GOT3 (cell line): ENCODE measurements around the gene CLEC19A.

Source experiments
- DNase-seq: peaks from one replicate; lab custom pipeline; 2025; ENCODE audit warnings: mixed read lengths; lab: John Stamatoyannopoulos, UW

The CLEC19A gene

DNA sequence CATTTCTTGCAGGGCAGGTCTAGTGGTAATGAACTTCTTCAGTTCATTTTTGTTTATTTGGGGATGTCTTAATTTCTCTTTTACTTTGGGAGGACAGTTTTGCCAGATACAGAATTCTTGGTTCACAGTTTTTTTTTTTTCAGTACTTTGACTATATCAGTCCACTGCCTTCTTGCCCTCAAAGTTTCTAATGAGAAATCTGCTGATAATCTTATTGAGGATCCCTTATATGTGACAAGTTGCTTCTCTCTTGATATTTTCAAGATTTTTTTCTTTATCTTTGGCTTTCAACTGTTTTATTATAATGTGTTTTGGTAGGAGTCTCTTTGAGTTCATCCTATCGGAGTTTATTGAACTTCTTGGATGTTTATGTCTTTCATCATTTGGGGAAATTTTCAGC, 42.8 kb downstream of the CLEC19A start:
- DNase-seq: no peak

DNA sequence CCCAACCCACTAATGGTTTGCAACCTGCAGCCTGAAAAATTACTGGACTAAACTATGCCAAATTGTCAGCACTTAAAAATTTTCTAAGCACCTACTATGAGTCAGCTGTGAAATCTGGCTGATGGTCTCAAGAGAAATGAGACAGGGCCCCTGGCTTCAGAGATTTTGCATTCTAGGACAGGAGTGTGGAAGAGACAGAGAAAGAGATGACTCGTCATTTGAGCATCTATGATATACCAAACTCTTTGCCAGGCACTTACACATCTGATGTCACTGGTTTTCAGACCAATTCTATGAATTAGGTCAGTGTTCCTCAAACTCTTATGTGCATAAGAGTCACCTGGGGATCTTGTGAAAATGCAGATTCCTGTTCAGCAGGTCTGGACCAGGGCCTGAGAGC, 44.4 kb downstream of the CLEC19A start:
- no peak for DNase-seq

DNA sequence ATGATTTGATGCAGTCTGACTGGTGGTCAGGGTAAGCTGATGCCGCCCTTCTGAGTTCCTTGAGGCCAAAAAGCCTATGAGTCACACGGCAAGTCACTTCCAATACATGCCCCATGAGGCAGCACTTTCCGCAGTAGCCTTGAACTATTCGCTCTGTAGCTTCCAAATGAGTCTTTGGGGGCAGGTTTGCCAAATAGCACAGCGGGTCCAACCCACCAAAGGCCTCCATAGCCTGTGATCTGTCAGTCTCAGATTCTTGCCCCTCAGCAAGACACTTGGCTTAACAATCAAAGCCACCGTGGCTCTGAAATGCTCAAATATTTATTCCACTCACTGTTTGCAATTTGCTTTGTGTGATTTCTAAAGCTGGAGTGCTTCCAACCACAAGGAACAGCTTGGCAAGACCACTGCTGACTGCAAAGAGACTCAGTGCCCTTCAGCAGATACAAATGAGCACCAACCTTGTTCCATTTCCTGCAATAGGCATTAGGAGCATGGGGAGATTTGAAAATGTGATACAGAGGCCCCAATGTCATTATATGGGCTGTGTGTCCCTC, 45.4 kb downstream of the CLEC19A start:
- peak; percentile 15 for DNase-seq

DNA sequence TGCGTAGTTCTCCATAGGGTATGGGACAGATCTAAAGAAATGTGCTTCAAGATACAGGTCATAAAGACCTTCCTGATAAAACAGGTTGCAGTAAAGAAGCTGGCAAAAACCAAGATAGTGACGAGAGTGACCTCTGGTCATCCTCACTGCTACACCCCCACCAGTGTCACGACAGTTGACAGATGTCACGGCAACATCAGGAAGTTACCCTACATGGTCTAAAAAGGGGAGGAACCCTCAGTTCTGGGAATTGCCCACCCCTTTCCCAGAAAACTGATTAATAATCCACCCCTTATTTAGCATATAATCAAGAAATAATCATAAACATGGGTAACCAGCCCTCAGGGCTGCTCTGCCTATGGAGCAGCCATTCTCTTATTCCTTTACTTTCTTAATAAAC, 46.3 kb downstream of the CLEC19A start:
- DNase-seq: no peak

DNA sequence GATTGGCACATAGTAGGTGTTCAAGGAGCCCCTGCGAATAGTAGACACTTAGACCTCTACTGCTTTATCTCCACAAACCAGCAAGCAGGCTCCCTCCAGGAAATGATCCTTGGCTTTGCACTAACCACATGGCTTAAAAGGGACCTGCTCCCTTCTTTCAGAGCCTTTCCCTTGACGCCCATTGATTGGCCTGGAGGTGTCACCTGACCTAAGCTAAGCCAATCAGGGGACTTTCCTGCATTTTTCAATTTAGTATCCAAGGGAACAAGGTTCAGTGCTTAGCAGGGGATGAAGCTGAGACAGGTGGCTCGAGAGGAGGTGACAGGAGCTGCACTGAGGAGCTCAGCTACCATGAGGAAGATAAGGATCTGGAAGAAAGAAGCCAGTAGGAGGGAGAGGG, 52.8 kb downstream of the CLEC19A start:
- DNase-seq: no peak

DNA sequence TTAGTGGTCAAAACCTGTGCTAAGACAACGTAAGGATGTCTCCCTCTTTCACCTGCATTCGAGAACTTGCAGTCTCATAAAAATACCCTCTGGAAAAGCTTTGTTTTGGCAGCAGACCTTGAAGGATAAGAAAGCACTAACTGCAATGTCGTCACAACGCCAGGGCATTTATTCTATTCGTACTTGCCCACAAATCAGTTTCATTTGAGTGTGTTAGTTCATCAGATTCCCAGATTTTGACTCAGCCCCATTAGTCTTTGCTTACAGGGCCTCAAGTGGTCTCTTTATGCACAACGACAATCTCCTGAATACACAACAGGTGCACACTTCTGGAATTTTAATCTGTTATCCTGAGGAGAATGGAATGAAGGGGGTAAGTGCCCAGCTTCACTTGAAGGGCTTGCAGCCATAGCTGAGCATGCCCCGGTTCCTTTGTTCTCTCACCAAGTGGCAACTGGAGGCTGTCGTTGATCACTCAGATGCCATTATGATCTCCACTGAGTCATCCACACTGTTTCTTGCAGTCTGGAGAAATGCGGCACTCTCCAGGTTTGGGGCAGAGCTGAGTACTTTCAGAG, 58.8 kb downstream of the CLEC19A start:
- DNase-seq: no peak

DNA sequence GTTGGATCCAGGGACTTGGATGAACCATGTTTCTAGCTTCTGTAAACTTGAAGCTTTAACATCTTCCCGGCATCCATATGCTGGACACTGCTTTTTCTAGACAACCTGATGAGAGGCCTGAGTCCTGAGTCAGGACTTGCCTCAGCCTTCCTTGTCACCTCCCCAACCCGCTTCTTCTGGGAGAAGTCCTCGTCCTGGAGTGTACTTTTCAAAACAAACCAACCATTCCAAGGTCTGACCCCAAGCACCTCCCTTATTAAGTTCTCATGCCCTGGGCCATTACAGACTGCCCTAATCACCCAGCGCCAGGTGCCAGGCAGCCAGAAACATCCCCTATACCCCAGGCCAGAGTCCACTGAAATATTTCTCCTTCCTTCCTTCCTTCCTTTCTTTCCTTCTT, 59.4 kb downstream of the CLEC19A start:
- DNase-seq: no peak

DNA sequence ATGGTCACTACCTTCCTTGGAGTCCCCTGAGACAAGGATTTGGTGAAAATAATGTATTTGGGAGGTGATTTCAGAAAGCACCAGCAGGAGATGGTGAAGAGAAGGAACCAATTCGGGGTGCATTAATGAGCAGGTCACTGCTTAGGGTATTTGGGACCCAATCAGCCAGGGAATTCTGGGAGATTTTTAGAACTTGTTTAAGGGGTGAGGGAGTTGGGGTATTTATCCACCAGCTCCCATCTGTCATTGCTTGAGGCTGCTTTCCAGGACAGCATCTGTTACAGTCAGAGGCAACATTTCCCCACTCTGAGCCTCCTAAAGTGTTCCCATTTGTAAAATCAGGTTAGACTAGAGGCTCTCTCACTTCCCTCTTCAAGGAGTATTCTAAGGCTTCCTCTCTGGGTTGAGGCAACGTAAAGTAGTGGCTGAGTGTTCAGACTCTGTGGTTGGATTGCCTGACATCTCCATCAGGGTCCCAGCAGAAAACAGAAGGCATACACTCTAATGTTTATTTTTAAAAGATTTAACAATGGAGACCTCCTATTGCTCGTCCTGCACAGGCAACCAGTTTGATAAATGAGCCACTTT, 60.9 kb downstream of the CLEC19A start:
- no peak for DNase-seq

DNA sequence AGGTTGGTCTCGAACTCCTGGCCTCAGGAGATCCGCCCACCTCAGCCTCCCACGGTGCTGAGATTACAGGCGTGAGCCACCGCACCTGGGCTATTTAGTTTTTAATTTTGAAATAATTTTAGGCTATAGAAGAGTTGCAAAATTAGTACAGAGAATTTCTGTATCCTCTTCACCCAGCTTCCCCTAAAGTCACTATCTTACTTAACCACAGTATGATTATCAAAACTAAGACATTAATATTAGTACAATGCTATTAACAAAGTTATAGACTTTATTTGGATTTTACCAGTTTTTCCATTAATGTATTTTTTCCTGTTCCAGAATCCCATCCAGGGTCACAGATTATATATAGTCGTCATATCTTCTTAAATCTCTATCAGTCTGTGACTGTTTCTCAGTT, 62.6 kb downstream of the CLEC19A start:
- DNase-seq: no peak

DNA sequence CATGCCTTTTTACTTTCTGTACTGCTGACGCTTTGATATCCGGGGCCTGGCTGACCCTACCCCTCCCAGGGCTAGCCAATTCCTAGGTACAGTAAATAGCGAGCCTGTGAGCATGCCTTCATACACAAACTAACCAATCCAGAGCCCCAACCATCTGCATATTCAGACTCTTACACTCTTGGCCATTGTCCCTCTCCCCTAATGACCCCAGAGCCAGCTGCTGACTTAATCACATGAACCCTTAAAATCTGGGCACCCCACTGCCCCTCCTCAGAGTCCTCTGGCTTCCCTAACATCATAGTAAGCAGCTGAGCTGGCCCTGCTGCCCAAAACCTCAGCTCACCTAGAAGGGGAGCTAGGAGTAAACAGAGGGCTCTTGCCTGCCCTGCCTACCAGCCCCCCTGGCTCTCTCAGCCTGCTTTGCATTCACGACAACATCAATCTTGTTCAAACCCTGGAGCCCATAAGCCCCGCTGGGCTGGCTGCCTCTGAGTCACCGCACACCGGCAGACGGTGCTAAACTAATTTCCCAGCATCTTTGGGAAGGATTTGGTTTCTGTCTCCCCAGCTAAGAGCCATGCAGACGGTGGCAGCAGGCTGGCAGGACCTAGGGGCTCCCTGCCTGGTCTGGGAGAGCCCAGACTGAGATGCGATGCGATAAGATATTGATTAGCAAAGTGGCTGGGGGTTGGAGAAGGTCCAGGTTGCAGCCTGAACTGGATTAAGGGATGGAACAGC, 63.2 kb downstream of the CLEC19A start:
- no peak for DNase-seq

DNA sequence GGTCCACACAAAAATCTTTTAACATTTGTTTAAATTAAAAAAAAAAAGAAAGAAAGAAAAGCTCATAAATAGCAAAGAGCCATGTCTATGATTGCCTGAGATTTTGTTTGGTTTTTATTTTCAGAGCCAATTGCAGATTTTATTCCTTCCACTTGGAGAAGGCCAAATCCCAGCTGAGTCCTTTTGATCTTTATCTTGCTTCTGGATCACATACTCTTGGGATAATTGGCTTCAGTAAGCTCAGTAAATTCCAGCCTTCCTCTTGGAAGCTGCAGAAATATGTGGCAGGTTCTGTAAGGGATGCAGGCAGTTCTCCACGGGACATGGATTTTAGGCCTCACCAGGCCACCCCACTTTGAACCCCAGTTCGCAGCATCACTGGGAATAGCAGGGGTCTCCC, 68.8 kb downstream of the CLEC19A start:
- no peak for DNase-seq

DNA sequence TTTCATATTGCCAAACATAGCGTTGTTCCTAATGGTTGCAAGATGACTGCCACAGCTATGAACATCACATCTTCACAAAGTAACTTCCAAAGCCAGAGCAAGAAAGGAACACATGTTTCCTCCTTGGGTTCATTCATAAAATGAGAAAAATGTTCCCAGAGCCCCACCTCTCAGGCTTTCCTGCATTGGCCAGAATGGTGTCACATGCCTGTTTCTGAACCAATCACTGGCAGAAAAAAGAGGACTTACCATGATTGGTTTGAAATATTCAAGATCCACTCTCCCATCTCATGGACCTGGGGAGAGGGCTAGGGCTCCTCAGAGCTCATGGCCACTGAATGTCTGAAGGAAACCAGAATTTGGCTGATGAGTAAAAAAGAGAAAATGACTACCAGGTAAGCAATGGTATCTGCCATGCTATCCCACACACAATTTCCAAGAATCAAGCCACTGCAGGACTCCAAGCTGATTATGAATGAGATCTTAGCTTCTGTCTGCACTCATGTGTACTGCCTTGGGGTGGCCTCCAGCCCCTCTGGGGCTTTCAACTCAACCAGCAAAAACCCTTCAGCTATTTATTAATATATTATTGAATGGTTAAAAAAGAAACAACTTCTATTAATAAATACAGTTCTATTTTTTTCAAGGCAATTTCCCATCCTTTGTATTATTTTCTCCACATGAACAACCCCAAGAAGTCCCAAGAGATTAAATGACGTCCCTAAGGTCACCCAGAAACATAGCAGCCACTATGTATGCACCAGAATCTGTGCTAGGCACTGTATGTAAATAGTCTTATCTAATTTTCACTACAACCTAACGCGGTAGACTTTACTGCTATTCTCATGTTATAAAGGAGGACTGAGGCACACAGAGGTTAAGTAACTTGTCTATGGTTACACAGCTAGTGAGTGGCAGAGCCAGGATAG, 70.8 kb downstream of the CLEC19A start:
- no peak for DNase-seq

DNA sequence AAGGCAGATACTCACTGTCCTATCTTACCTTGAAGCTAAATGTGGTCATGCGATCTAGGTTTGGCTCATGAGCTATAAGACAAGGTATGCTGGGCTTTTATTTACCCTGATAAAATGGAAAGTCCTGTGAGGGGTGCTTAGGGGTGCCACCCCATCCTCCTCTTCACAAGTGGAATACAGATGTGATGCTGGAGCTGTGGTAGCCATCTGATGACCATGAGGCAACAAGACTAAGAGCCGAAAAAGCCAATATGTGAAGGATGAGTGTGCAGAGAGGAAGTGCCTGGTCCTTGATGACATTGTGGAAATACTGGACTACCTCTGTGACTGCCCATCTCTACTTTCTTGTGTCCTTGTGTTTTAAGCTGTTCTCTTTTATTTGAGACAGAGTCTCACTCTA, 74.0 kb downstream of the CLEC19A start:
- no peak for DNase-seq
